Smooth muscle cell (in vitro differentiated cells): Measurements from ENCODE around the gene ATP6AP1. TPM values are rescaled to one million over a fixed set of nuclear protein-coding genes. Genes with fewer than 3 reads are reported as not detected.

Source experiments
- DNase-seq: peaks from one replicate; lab custom pipeline; 2025; ENCODE audit not compliant: unreplicated experiment; lab: John Stamatoyannopoulos, UW
- H2AFZ ChIP-seq: fragments of 200-600 bp; sonication (generic); 2 replicates; pipeline ENCODE4 v1.6.0; 2016; ENCODE audit warnings: antibody characterized with exemption, low read depth, mild to moderate bottlenecking
- H3F3A ChIP-seq: fragments of 200-600 bp; sonication (generic); 2 replicates; pipeline ENCODE4 v1.6.0; 2017; ENCODE audit warnings: antibody characterized with exemption, low read depth
- H3K27ac ChIP-seq: fragments of 200-600 bp; sonication (generic); 2 replicates; pipeline ENCODE4 v1.5.1; 2016; ENCODE audit warnings: low read depth, mild to moderate bottlenecking
- H3K27me3 ChIP-seq: fragments of 200-600 bp; sonication (generic); 2 replicates; pipeline ENCODE4 v1.6.1; 2016; ENCODE audit warnings: low read depth, mild to moderate bottlenecking
- H3K36me3 ChIP-seq: fragments of 200-600 bp; sonication (generic); 2 replicates; pipeline ENCODE4 v1.5.1; 2016; ENCODE audit warnings: low read depth
- H3K4me1 ChIP-seq: fragments of 200-600 bp; sonication (generic); 2 replicates; pipeline ENCODE4 v1.5.1; 2016; ENCODE audit warnings: low read depth
- H3K4me2 ChIP-seq: fragments of 200-600 bp; sonication (generic); 2 replicates; pipeline ENCODE4 v1.6.0; 2016; ENCODE audit warnings: mild to moderate bottlenecking
- H3K4me3 ChIP-seq: fragments of 200-600 bp; sonication (generic); 2 replicates; pipeline ENCODE4 v1.5.1; 2016; ENCODE audit warnings: mild to moderate bottlenecking
- H3K79me2 ChIP-seq: fragments of 200-600 bp; sonication (generic); 2 replicates; pipeline ENCODE4 v1.6.0; 2016; ENCODE audit warnings: low read depth, mild to moderate bottlenecking
- H3K9ac ChIP-seq: fragments of 200-600 bp; sonication (generic); 2 replicates; pipeline ENCODE4 v1.6.0; 2016; ENCODE audit warnings: low read depth
- H3K9me3 ChIP-seq: fragments of 200-600 bp; sonication (generic); replicated peaks from 2 replicates; pipeline ENCODE4 v1.5.1; 2016; ENCODE audit warnings: low read depth
- H4K20me1 ChIP-seq: fragments of 200-600 bp; sonication (generic); 2 replicates; pipeline ENCODE4 v1.6.0; 2016; ENCODE audit warnings: low read depth
- WGBS: methylation state at CpG from one replicate; pipeline ENCODE4 v1.1.7; 2016; ENCODE audit warnings: low lambda C conversion rate; 5-methylcytosine and 5-hydroxymethylcytosine counted together
- polyA plus RNA-seq: library from polyadenylated mRNA; unstranded; fragments of >200 nt; fragmentation: Nextera tagmentation; extraction: Ambion mirVana; gene quantifications from 2 replicates; pipeline ENCODE4 v1.2.1, GENCODE V29; 2016
- total RNA-seq: library from RNA; depleted of rRNA; stranded (reverse); fragments of >200 nt; gene quantifications from 2 replicates; pipeline ENCODE4 v1.2.3, GENCODE V29; 2014
- TF ChIP-seq, protein P1 (sequence below): fragments of 200-600 bp; sonication (generic); IDR thresholded peaks from 2 replicates; pipeline ENCODE4 v1.5.1; 2017; ENCODE audit warnings: borderline replicate concordance, mild to moderate bottlenecking, antibody characterized with exemption; ENCODE audit not compliant: insufficient read depth, poor library complexity, severe bottlenecking

ATP6AP1 gene
- total and polyA plus RNA-seq, 2 experiments from 2014 or later = 104 to 193 TPM

GRCh38 chrX:154401045-154401799, 27.3 kb upstream of the ATP6AP1 start:
- H3K9me3 ChIP-seq = no peaks in the 10 kb centered on the region
- no peaks in the 10 kb centered on the region for H3K36me3 ChIP-seq
- TF ChIP-seq, protein P1, sequence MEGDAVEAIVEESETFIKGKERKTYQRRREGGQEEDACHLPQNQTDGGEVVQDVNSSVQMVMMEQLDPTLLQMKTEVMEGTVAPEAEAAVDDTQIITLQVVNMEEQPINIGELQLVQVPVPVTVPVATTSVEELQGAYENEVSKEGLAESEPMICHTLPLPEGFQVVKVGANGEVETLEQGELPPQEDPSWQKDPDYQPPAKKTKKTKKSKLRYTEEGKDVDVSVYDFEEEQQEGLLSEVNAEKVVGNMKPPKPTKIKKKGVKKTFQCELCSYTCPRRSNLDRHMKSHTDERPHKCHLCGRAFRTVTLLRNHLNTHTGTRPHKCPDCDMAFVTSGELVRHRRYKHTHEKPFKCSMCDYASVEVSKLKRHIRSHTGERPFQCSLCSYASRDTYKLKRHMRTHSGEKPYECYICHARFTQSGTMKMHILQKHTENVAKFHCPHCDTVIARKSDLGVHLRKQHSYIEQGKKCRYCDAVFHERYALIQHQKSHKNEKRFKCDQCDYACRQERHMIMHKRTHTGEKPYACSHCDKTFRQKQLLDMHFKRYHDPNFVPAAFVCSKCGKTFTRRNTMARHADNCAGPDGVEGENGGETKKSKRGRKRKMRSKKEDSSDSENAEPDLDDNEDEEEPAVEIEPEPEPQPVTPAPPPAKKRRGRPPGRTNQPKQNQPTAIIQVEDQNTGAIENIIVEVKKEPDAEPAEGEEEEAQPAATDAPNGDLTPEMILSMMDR = no peak
- no peaks in the 10 kb centered on the region for H3K4me1 ChIP-seq
- H3K27ac ChIP-seq = no peak overlapping the region
- DNase-seq = no peak
- WGBS = 63% methylated on average over 6 of the region's 6 CpGs
- no peak overlapping the region for H3K4me2 ChIP-seq
- peaks cover 4% of the 10 kb centered on the region for H3F3A ChIP-seq
- no peak overlapping the region for H3K4me3 ChIP-seq
- H3K27me3 ChIP-seq = no peaks in the 10 kb centered on the region
- peaks cover 19% of the 10 kb centered on the region for H3K79me2 ChIP-seq
- no peak overlapping the region for H2AFZ ChIP-seq
- H4K20me1 ChIP-seq = peaks cover 43% of the 10 kb centered on the region
- no peak overlapping the region for H3K9ac ChIP-seq

- Histone ChIP-seq H4K20me1 (peaks cover 43% of the 10 kb centered on the region), H3K4me3 (no peak overlapping the region), H3K27ac (no peak overlapping the region), H3F3A (peaks cover 4% of the 10 kb centered on the region), H3K27me3 (no peaks in the 10 kb centered on the region), H3K9ac (no peak overlapping the region), H3K36me3 (no peaks in the 10 kb centered on the region), H3K79me2 (peaks cover 19% of the 10 kb centered on the region), H3K4me2 (no peak overlapping the region), H3K9me3 (no peaks in the 10 kb centered on the region), H2AFZ (no peak overlapping the region), H3K4me1 (no peaks in the 10 kb centered on the region)
- 74% methylated on average over 6 of the region's 6 CpGs for WGBS
- no peak for DNase-seq
- TF ChIP-seq, protein P1 = no peak
These were observed 26.4 kb upstream of the ATP6AP1 start for GRCh38 chrX:154401918-154402621.

DNA sequence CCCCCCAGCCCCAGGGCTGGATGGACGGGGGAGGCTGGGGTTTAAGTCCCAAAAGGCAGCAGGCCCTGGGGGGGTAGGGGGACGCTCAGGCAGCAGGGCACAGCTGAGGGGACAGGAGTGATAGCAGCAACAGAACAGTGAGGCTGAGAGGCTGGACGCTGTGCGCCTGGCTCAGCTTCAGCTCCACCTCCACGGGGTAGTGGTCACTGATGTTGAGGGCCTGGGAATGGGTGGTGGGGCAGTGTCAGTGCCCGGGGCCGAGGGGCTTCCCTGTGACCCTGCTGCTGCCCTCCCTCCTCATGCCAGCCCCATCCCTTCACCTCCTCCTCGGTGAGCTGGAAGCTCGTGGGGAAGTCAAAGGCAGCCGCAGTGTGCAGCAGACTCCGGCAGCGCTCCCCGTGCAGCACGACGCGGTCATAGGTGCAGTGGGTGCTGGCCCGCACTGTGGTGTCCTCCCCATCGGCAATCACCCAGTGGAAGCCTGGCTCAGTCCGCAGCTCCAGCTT, 25.8 kb upstream of the ATP6AP1 start:
- no peak overlapping the region for H3K27ac ChIP-seq
- H3K4me3 ChIP-seq = no peak overlapping the region
- peaks cover 43% of the 10 kb centered on the region for H4K20me1 ChIP-seq
- no peaks in the 10 kb centered on the region for H3K27me3 ChIP-seq
- no peaks in the 10 kb centered on the region for H3K36me3 ChIP-seq
- 80% methylated on average over 19 of the region's 19 CpGs for WGBS
- H3K4me1 ChIP-seq = no peaks in the 10 kb centered on the region
- no peaks in the 10 kb centered on the region for H3K9me3 ChIP-seq
- no peak for DNase-seq
- no peak overlapping the region for H2AFZ ChIP-seq
- peaks cover 4% of the 10 kb centered on the region for H3F3A ChIP-seq
- peaks cover 20% of the 10 kb centered on the region for H3K79me2 ChIP-seq
- no peak overlapping the region for H3K9ac ChIP-seq
- TF ChIP-seq, protein P1 = no peak
- no peak overlapping the region for H3K4me2 ChIP-seq
